WI38 (cell line): Measurements from ENCODE around the gene RIMKLA.

Experiments used
- H3K4me3 ChIP-seq: 2 replicates; pipeline ENCODE4 v1.5.1; 2011; ENCODE audit warnings: low read depth, mild to moderate bottlenecking, control low read depth, low read length
- TF ChIP-seq, protein P1 (sequence below): IDR thresholded peaks from 2 replicates; pipeline ENCODE4 v1.5.1; 2012; ENCODE audit warnings: low read depth, mild to moderate bottlenecking, control low read depth, low read length

RIMKLA gene

DNA sequence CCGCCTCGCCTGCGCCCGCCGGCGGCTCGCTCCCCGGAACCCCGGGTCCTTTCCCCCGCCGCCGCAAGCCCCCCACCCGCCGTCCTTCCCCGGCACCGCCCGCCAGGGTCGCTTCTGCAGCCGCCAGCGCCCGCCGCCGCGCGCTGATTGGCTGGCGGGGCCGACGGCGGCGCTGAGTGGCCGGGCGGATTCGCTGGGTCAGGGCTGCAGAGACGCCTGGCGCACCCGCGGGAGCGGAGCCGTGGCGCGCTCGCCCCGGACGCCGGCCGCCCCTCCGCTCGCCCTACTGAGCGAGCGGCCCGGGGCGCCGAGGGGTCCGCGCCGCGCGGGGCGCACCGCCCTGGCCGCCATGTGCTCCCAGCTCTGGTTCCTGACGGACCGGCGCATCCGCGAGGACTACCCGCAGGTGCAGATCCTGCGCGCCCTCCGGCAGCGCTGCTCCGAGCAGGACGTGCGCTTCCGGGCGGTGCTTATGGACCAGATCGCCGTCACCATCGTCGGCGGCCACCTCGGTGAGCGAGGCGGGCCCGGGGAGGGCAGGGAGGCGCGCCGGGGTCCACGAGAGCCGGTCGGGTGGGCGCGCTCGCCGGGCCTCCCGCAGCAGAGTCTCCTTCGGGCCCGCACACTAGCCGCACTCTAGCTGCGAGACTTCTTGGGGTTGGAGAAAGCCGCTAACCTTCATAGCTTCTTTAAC lies at the start of gene RIMKLA:
TSS of gene RIMKLA (plus strand) at position 207 of the 694 bp plus-strand sequence. CDS start at position 350, 143 bp downstream.
- TF ChIP-seq, protein P1, sequence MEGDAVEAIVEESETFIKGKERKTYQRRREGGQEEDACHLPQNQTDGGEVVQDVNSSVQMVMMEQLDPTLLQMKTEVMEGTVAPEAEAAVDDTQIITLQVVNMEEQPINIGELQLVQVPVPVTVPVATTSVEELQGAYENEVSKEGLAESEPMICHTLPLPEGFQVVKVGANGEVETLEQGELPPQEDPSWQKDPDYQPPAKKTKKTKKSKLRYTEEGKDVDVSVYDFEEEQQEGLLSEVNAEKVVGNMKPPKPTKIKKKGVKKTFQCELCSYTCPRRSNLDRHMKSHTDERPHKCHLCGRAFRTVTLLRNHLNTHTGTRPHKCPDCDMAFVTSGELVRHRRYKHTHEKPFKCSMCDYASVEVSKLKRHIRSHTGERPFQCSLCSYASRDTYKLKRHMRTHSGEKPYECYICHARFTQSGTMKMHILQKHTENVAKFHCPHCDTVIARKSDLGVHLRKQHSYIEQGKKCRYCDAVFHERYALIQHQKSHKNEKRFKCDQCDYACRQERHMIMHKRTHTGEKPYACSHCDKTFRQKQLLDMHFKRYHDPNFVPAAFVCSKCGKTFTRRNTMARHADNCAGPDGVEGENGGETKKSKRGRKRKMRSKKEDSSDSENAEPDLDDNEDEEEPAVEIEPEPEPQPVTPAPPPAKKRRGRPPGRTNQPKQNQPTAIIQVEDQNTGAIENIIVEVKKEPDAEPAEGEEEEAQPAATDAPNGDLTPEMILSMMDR: no peak
- H3K4me3 ChIP-seq: 0 out of 2 replicates have a peak within 1 kb of the TSS, but pooled peaks have one; percentile 10

GRCh38 chr1:42332877-42333276 lies 47.7 kb upstream of the RIMKLA start:
- TF ChIP-seq, protein P1: no peak
- H3K4me3 ChIP-seq: no peak overlapping the region

- peak overlapping the region; percentile 97 for H3K4me3 ChIP-seq
- TF ChIP-seq, protein P1: no peak
These were observed 46.8 kb upstream of the RIMKLA start for GRCh38 chr1:42333662-42334239.

GRCh38 chr1:42334240-42335049 lies 46.1 kb upstream of the RIMKLA start:
- H3K4me3 ChIP-seq: peak overlapping the region; percentile 97

DNA sequence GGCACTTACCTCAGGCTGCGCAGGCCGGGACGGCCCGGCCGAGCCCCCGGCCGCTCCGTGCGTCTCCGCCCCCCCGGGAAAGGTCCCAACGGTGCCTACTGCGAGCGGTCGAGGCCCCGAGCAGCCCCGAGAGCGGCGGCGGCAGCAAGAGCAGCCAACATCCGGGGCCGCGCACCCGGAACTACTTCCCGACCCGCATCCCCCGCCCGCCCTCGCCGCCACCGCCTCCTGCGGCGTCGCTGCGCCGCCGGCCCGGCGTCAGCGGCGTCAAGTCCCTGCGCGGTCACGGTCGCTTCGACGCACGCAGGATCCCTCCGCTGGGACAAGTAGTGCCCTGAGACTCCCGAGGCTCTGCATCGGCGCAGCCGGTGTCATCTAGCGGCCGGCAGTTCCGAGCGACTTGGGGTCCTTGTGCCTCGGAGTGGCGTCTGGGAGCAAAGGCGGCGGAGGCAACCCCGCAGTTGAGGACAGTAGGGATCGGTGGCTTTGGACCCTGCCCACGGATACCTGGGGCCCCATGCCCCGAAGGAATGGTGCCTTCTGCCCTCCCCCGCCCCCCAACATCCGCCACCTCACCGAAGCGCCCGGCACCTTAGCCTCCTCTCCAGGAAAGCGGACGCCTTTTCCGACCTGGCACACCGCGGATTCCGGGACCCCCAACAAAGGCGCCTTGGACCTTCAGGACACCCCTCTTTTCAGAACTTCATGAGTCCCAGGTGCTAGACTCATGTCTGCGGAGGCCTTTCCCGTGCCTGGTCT lies 45.4 kb upstream of the RIMKLA start, which contains the start of gene FOXJ3:
TSS of gene FOXJ3 (minus strand) at position 186 of the 759 bp plus-strand sequence. CDS start 24,142 bp downstream, outside the sequence.
- H3K4me3 ChIP-seq: peak within 1 kb of the TSS; percentile 97
- TF ChIP-seq, protein P1: no peak

More at GRCh38 chr1:42334240-42335049, 46.1 kb upstream of the RIMKLA start:
- TF ChIP-seq, protein P1: no peak

- H3K4me3 ChIP-seq: peak overlapping the region; percentile 97
- TF ChIP-seq, protein P1: no peak
These were observed 44.6 kb upstream of the RIMKLA start for GRCh38 chr1:42335809-42336518.
